ENCODE measurements around the gene RAB4B. TPM values are rescaled to one million over a fixed set of nuclear protein-coding genes. Genes with fewer than 3 reads are reported as not detected.
"Not testable (repeated sequence)": the region's sequence is repeated elsewhere in the genome, so short reads cannot be mapped to it uniquely, and the experiment has no call there.

The RAB4B gene
- total RNA-seq, 1 donor from 2014 or later: 2.1 TPM

GRCh38 chr19:40815223-40815622 is 37.2 kb downstream of the RAB4B start:
- Histone ChIP-seq H3K9ac (ENCODE audit: low read depth in 1 of 3, low read length in 3 of 3) (no peak overlapping the region), H3K4me3 (ENCODE audit: low read length in 3 of 3) (no peak overlapping the region), H3K4me1 (ENCODE audit: control insufficient read depth in 3 of 3, insufficient read depth in 3 of 3, low read length in 3 of 3) (peaks cover 14 to 25% (median 22%) of the 10 kb centered on the region in 3 donors), H3K27ac (ENCODE audit: low read depth, low read length) (no peak overlapping the region), H3K36me3 (ENCODE audit: control insufficient read depth in 3 of 3, insufficient read depth in 3 of 3, low read length in 3 of 3) (no peaks in the 10 kb centered on the region), H3K9me3 (ENCODE audit: control insufficient read depth in 3 of 3, low read length in 3 of 3) (no peaks in the 10 kb centered on the region), H3K27me3 (ENCODE audit: control insufficient read depth in 3 of 3, insufficient read depth in 3 of 3, low read length in 3 of 3) (no peaks in the 10 kb centered on the region)

GRCh38 chr19:40818480-40819399 is 40.7 kb downstream of the RAB4B start:
- H3K4me3 ChIP-seq (ENCODE audit: low read length in 3 of 3): peak overlapping the region; percentile 38 to 73 (median 60)
- H3K4me1 ChIP-seq (ENCODE audit: control insufficient read depth in 3 of 3, insufficient read depth in 3 of 3, low read length in 3 of 3): peaks cover 16 to 20% (median 20%) of the 10 kb centered on the region in 3 donors
- peak overlapping the region in 2 of 3 donors; percentile 61 to 62 for H3K9ac ChIP-seq (ENCODE audit: low read depth in 1 of 3, low read length in 3 of 3)
- H3K36me3 ChIP-seq (ENCODE audit: control insufficient read depth in 3 of 3, insufficient read depth in 3 of 3, low read length in 3 of 3); H3K27me3 ChIP-seq (ENCODE audit: control insufficient read depth in 3 of 3, insufficient read depth in 3 of 3, low read length in 3 of 3); H3K27ac ChIP-seq (ENCODE audit: low read depth, low read length); H3K9me3 ChIP-seq (ENCODE audit: control insufficient read depth in 3 of 3, low read length in 3 of 3): not testable (repeated sequence)

- H3K9ac ChIP-seq (ENCODE audit: low read depth in 1 of 3, low read length in 3 of 3); H3K9me3 ChIP-seq (ENCODE audit: control insufficient read depth in 3 of 3, low read length in 3 of 3); H3K27ac ChIP-seq (ENCODE audit: low read depth, low read length); H3K36me3 ChIP-seq (ENCODE audit: control insufficient read depth in 3 of 3, insufficient read depth in 3 of 3, low read length in 3 of 3); H3K27me3 ChIP-seq (ENCODE audit: control insufficient read depth in 3 of 3, insufficient read depth in 3 of 3, low read length in 3 of 3): not testable (repeated sequence)
- Histone ChIP-seq H3K4me1 (ENCODE audit: control insufficient read depth in 3 of 3, insufficient read depth in 3 of 3, low read length in 3 of 3) (peaks cover 19 to 20% (median 20%) of the 10 kb centered on the region in 3 donors), H3K4me3 (ENCODE audit: low read length in 3 of 3) (peak overlapping the region in 1 of 3 donors; percentile 7)
Measured at GRCh38 chr19:40819479-40820234, 41.6 kb downstream of the RAB4B start.

GRCh38 chr19:40822161-40822560 is 44.1 kb downstream of the RAB4B start:
- Histone ChIP-seq H3K27ac (ENCODE audit: low read depth, low read length) (no peak overlapping the region), H3K27me3 (ENCODE audit: control insufficient read depth in 3 of 3, insufficient read depth in 3 of 3, low read length in 3 of 3) (no peaks in the 10 kb centered on the region), H3K4me3 (ENCODE audit: low read length in 3 of 3) (no peak overlapping the region), H3K4me1 (ENCODE audit: control insufficient read depth in 3 of 3, insufficient read depth in 3 of 3, low read length in 3 of 3) (peaks cover 19 to 20% (median 20%) of the 10 kb centered on the region in 3 donors), H3K36me3 (ENCODE audit: control insufficient read depth in 3 of 3, insufficient read depth in 3 of 3, low read length in 3 of 3) (peaks cover 6% of the 10 kb centered on the region in 3 donors), H3K9ac (ENCODE audit: low read depth in 1 of 3, low read length in 3 of 3) (no peak overlapping the region), H3K9me3 (ENCODE audit: control insufficient read depth in 3 of 3, low read length in 3 of 3) (no peaks in the 10 kb centered on the region)

- not testable (repeated sequence) for H3K27me3 ChIP-seq (ENCODE audit: control insufficient read depth in 3 of 3, insufficient read depth in 3 of 3, low read length in 3 of 3); H3K9me3 ChIP-seq (ENCODE audit: control insufficient read depth in 3 of 3, low read length in 3 of 3); H3K4me3 ChIP-seq (ENCODE audit: low read length in 3 of 3); H3K27ac ChIP-seq (ENCODE audit: low read depth, low read length); H3K9ac ChIP-seq (ENCODE audit: low read depth in 1 of 3, low read length in 3 of 3); H3K36me3 ChIP-seq (ENCODE audit: control insufficient read depth in 3 of 3, insufficient read depth in 3 of 3, low read length in 3 of 3)
- peaks cover 19 to 20% (median 20%) of the 10 kb centered on the region in 3 donors for H3K4me1 ChIP-seq (ENCODE audit: control insufficient read depth in 3 of 3, insufficient read depth in 3 of 3, low read length in 3 of 3)
Measured at GRCh38 chr19:40822704-40823553, 44.9 kb downstream of the RAB4B start.

GRCh38 chr19:40824916-40825315 is 46.9 kb downstream of the RAB4B start:
- H3K9me3 ChIP-seq (ENCODE audit: control insufficient read depth in 3 of 3, low read length in 3 of 3); H3K27ac ChIP-seq (ENCODE audit: low read depth, low read length); H3K27me3 ChIP-seq (ENCODE audit: control insufficient read depth in 3 of 3, insufficient read depth in 3 of 3, low read length in 3 of 3); H3K9ac ChIP-seq (ENCODE audit: low read depth in 1 of 3, low read length in 3 of 3); H3K4me3 ChIP-seq (ENCODE audit: low read length in 3 of 3); H3K4me1 ChIP-seq (ENCODE audit: control insufficient read depth in 3 of 3, insufficient read depth in 3 of 3, low read length in 3 of 3): not testable (repeated sequence)
- H3K36me3 ChIP-seq (ENCODE audit: control insufficient read depth in 3 of 3, insufficient read depth in 3 of 3, low read length in 3 of 3): peaks cover 8 to 12% (median 9%) of the 10 kb centered on the region in 3 donors

GRCh38 chr19:40825460-40826095 is 47.5 kb downstream of the RAB4B start:
- not testable (repeated sequence) for H3K9ac ChIP-seq (ENCODE audit: low read depth in 1 of 3, low read length in 3 of 3); H3K4me3 ChIP-seq (ENCODE audit: low read length in 3 of 3); H3K4me1 ChIP-seq (ENCODE audit: control insufficient read depth in 3 of 3, insufficient read depth in 3 of 3, low read length in 3 of 3); H3K27ac ChIP-seq (ENCODE audit: low read depth, low read length); H3K27me3 ChIP-seq (ENCODE audit: control insufficient read depth in 3 of 3, insufficient read depth in 3 of 3, low read length in 3 of 3); H3K9me3 ChIP-seq (ENCODE audit: control insufficient read depth in 3 of 3, low read length in 3 of 3)
- H3K36me3 ChIP-seq (ENCODE audit: control insufficient read depth in 3 of 3, insufficient read depth in 3 of 3, low read length in 3 of 3): peaks cover 8 to 12% (median 9%) of the 10 kb centered on the region in 3 donors

GRCh38 chr19:40826312-40826698 is 48.3 kb downstream of the RAB4B start:
- H3K36me3 ChIP-seq (ENCODE audit: control insufficient read depth in 3 of 3, insufficient read depth in 3 of 3, low read length in 3 of 3): peaks cover 8 to 12% (median 9%) of the 10 kb centered on the region in 3 donors
- not testable (repeated sequence) for H3K9me3 ChIP-seq (ENCODE audit: control insufficient read depth in 3 of 3, low read length in 3 of 3); H3K27ac ChIP-seq (ENCODE audit: low read depth, low read length); H3K4me3 ChIP-seq (ENCODE audit: low read length in 3 of 3); H3K27me3 ChIP-seq (ENCODE audit: control insufficient read depth in 3 of 3, insufficient read depth in 3 of 3, low read length in 3 of 3); H3K9ac ChIP-seq (ENCODE audit: low read depth in 1 of 3, low read length in 3 of 3); H3K4me1 ChIP-seq (ENCODE audit: control insufficient read depth in 3 of 3, insufficient read depth in 3 of 3, low read length in 3 of 3)

GRCh38 chr19:40826699-40827385 is 48.8 kb downstream of the RAB4B start:
- H3K27me3 ChIP-seq (ENCODE audit: control insufficient read depth in 3 of 3, insufficient read depth in 3 of 3, low read length in 3 of 3); H3K9me3 ChIP-seq (ENCODE audit: control insufficient read depth in 3 of 3, low read length in 3 of 3); H3K4me3 ChIP-seq (ENCODE audit: low read length in 3 of 3); H3K9ac ChIP-seq (ENCODE audit: low read depth in 1 of 3, low read length in 3 of 3); H3K27ac ChIP-seq (ENCODE audit: low read depth, low read length): not testable (repeated sequence)
- Histone ChIP-seq H3K36me3 (ENCODE audit: control insufficient read depth in 3 of 3, insufficient read depth in 3 of 3, low read length in 3 of 3) (peaks cover 8 to 12% (median 9%) of the 10 kb centered on the region in 3 donors), H3K4me1 (ENCODE audit: control insufficient read depth in 3 of 3, insufficient read depth in 3 of 3, low read length in 3 of 3) (peaks cover 10 to 13% (median 10%) of the 10 kb centered on the region in 3 donors)

All from skeletal muscle tissue (tissue), 4 donors.